Epithelial cell of esophagus (primary cell): ENCODE measurements around the gene TCF7L2.

Experiments used
- DNase-seq: peaks from one replicate; pipeline ENCODE4 v3.0.0; 2010; ENCODE audit warnings: low read depth
- H3K4me3 ChIP-seq: 2 replicates; pipeline ENCODE4 v1.5.1; 2011; ENCODE audit warnings: mild to moderate bottlenecking, low read length, control low read depth
- TF ChIP-seq, protein P1 (sequence below): IDR thresholded peaks from 2 replicates; pipeline ENCODE4 v1.5.1; 2011; ENCODE audit warnings: low read depth, mild to moderate bottlenecking, low read length, control low read depth, inconsistent platforms; ENCODE audit not compliant: insufficient read depth; ENCODE audit errors: missing control alignments

The TCF7L2 gene

DNA sequence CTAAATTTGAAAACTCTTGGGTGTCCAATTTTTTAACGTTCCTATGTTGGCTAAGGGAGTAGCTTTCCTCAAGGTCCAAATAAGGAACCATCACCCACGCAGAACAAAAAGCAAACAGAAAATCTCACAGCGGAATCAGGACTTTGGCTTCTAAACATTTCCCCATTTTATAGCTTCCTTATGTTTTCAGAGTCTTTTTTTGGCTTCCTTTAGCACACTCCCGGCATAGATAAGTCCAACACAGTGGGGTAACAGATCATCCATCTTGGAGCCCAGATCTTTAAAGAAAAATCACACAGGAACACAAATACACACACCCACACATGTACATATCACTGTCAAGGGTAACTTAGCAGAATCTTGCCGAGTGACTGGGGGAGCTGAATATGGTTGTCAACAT is 4.2 kb upstream of the TCF7L2 start:
- no peak overlapping the region for H3K4me3 ChIP-seq
- TF ChIP-seq, protein P1, sequence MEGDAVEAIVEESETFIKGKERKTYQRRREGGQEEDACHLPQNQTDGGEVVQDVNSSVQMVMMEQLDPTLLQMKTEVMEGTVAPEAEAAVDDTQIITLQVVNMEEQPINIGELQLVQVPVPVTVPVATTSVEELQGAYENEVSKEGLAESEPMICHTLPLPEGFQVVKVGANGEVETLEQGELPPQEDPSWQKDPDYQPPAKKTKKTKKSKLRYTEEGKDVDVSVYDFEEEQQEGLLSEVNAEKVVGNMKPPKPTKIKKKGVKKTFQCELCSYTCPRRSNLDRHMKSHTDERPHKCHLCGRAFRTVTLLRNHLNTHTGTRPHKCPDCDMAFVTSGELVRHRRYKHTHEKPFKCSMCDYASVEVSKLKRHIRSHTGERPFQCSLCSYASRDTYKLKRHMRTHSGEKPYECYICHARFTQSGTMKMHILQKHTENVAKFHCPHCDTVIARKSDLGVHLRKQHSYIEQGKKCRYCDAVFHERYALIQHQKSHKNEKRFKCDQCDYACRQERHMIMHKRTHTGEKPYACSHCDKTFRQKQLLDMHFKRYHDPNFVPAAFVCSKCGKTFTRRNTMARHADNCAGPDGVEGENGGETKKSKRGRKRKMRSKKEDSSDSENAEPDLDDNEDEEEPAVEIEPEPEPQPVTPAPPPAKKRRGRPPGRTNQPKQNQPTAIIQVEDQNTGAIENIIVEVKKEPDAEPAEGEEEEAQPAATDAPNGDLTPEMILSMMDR, result no peak
- no peak for DNase-seq

DNA sequence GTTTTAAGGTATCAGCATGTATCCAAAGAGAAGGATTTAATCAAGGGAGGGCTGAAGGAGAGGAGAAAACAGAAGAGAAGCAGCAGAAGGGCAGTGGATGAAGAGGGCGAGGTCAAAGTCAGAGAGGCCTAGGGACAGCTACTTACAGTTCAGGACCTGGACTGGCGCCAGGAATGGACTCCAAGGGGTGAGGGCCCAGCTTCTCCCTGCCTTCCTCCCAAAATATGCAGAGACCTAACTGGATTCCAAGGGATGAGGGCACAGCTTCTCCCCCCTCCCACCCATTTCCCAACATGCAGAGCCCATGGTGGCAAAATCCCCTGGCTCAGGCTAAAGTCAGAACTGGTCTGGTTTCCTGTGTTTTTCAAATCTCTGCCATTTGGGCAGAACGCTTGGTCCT is 3.4 kb upstream of the TCF7L2 start:
- H3K4me3 ChIP-seq, result no peak overlapping the region
- no peak for DNase-seq
- TF ChIP-seq, protein P1, result no peak

DNA sequence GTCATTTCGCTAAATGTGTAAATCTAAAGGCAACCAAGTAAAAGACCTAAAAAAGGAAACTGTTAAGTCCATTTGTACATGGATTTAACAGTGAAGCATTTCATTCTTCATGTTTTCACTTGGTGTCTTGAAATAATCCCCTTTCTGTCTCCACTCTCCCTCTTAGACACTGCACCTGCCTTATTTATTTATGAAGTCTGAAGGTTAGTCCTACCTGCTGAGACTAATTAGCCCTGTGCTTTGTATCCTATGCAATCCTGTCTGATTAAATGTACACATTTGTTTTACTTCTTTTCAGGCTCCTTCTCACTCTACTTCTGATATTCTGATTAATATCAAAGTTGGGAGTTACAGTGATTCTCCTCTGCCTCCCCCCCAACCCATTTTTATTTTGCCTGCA is 1.9 kb upstream of the TCF7L2 start:
- H3K4me3 ChIP-seq, result no peak overlapping the region

DNA sequence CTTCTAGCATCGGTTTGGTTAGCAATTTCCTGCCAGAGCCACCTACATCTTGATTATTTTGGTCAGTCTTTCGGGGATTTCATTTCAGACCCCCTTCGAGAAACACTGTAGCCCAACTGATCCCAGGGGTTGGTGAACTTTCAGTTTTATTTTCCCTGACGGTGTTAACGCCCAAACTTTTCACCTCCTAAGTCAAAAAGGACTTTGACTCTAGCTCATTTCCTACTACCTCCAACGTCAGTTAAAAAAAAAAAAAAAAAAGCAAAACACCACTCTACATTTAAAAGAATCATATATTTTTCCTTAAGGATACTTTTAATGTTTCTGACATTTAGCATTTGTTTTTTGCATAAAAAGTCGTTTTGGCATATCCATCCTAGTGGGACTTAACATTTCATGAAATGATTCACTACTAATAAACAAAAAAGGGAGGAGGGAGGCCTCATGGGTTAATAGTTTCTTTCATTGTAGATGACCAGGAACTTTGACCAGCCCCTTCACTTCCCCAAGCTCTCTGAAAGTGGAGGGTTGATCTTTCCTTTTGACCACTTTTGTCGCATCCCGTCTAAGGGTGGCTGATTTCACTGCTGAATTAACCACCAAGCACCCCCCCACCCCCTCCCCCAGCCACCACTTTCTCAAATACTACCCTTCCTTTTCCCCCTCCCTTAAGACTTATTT is 764 bp upstream of the TCF7L2 start:
- H3K4me3 ChIP-seq, result peak overlapping the region; percentile 71
- TF ChIP-seq, protein P1, result no peak
- DNase-seq, result no peak

More for the DNA sequence above, 1.9 kb upstream of the TCF7L2 start:
- TF ChIP-seq, protein P1, result no peak
- DNase-seq, result no peak

DNA sequence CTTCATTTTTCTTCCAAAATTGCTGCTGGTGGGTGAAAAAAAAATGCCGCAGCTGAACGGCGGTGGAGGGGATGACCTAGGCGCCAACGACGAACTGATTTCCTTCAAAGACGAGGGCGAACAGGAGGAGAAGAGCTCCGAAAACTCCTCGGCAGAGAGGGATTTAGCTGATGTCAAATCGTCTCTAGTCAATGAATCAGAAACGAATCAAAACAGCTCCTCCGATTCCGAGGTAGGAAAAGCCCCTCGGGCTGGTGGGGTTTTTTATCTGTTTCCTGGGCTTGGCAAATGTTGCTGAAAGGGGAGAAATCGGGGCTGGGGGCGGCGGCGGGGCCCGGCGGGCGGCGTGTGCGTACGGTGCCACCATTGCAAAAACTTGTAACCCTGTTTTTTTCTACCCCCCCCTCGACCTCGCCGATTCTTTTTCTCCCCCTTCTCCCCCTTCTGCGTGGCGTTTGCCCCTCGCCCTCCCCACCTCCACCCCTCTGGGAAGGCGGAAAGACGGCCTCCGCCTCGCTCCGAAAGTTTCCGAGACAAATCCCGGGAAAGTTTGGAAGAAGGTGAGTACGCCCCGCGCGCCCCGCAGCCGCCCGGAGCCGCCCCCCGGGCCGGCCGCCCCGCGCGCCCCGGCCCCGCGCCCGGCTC is 789 bp downstream of the TCF7L2 start:
- peak; percentile 60 for DNase-seq
- peak overlapping the region; percentile 71 for H3K4me3 ChIP-seq
- TF ChIP-seq, protein P1, result no peak

DNA sequence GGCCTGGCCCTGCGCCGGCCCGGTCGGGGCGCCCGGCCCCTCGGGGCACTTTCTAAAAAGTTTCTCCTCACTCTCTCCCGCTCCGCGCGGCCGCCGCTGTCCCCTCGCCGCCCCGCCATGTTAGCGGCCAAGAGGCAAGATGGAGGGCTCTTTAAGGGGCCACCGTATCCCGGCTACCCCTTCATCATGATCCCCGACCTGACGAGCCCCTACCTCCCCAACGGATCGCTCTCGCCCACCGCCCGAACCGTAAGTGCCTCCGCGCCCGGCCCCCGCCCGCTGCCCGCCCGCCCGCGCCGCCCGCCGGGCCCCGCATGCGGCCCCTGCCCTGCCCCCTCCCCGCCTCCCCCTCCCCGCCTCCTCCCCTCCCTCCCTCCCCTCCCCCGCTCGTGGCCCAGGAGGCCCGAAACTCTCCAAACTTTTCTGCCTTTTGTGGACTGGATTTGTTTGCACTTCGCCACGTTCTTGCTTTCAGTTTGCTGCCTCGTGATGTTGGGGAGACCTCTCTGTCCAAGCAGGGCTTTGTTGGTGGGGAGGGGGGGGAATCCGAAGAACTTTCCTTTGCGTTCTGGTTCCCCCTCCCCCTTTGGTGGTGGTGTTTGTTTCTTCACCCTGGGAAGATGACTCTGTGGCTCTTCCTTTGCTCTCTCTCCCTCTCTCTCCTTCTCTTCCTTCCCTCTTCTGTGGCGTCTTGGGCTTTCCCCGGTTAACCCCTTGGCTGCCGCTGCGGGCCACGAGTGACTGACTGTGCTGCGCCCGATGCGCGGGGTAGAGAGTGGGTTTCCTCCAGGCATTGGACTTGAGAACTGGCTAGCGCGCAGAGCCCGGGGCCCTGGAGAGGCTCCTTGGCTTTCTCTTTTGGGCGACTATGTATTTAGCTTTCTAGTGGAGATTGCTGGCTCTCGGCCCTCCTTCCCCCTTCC is 1.6 kb downstream of the TCF7L2 start:
- TF ChIP-seq, protein P1, result no peak
- peak overlapping the region; percentile 71 for H3K4me3 ChIP-seq
- DNase-seq, result peak; percentile 83
